Type B pancreatic cell (in vitro differentiated cells): ENCODE results near the gene VSTM2L. TPM values are rescaled to one million over a fixed set of nuclear protein-coding genes. Genes with fewer than 3 reads are reported as not detected.
A peak's percentile ranks its signal among the peaks of the same experiment; 100 is the strongest.

ENCODE experiments used
- DNase-seq: peaks from one replicate; pipeline ENCODE4 v3.0.0; 2021; ENCODE audit warnings: mixed read lengths; ENCODE audit not compliant: unreplicated experiment; ENCODE audit errors: extremely low spot score
- H3K27ac Mint-ChIP-seq: 2 replicates; pipeline ENCODE4 v1.8.0; 2021; ENCODE audit warnings: mild to moderate bottlenecking, mixed read lengths
- H3K27me3 Mint-ChIP-seq: 2 replicates; pipeline ENCODE4 v1.8.0; 2021; ENCODE audit warnings: mixed read lengths
- H3K36me3 Mint-ChIP-seq: 2 replicates; pipeline ENCODE4 v1.8.0; 2021; ENCODE audit warnings: mixed read lengths
- H3K4me1 Mint-ChIP-seq: one replicate; pipeline ENCODE4 v1.8.0; 2021; ENCODE audit warnings: mixed read lengths; ENCODE audit not compliant: unreplicated experiment
- H3K4me3 Mint-ChIP-seq: 2 replicates; pipeline ENCODE4 v1.8.0; 2021; ENCODE audit warnings: mild to moderate bottlenecking, mixed read lengths
- H3K9me3 Mint-ChIP-seq: 2 replicates; pipeline ENCODE4 v1.8.0; 2021; ENCODE audit warnings: mixed read lengths
- total RNA-seq: library from RNA; stranded (reverse); gene quantifications from 2 replicates; pipeline ENCODE4 v1.2.1, GENCODE V29; 2021; ENCODE audit warnings: low replicate concordance
- TF ChIP-seq, protein P1 (sequence below): fragments of 200-600 bp; sonication (generic); conservative IDR thresholded peaks from 2 replicates; pipeline ENCODE4 v1.5.0; 2021; ENCODE audit warnings: antibody characterized with exemption, mild to moderate bottlenecking

VSTM2L gene
- total RNA-seq, 1 donor from 2014 or later, result 11.4 TPM

DNA sequence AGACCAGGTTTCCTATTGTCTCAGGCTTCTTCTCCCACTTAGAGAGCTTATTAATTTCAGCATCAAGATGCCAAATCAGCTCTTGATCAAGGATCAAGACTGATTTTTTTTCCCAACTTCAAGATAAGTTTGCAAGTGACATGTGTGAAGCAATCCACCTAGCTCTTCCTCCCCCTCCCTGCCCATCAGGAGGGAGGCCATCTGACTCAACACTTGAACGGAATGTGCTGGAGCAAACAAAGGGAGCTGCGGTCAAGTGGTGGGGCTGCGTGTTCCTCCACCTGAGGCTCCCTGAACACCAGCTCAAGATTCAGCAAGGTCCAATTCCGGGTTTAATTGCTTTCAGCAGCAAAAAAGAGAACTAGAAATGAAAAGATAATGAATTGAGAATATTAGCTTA is 91.6 kb downstream of the VSTM2L start:
- Mint-ChIP-seq H3K27ac (peak overlapping the region; percentile 15), H3K36me3 (peaks cover 27% of the 10 kb centered on the region), H3K4me1 (peaks cover 35% of the 10 kb centered on the region), H3K9me3 (no peaks in the 10 kb centered on the region), H3K4me3 (no peak overlapping the region), H3K27me3 (no peaks in the 10 kb centered on the region)
- DNase-seq, result no peak
- TF ChIP-seq, protein P1, sequence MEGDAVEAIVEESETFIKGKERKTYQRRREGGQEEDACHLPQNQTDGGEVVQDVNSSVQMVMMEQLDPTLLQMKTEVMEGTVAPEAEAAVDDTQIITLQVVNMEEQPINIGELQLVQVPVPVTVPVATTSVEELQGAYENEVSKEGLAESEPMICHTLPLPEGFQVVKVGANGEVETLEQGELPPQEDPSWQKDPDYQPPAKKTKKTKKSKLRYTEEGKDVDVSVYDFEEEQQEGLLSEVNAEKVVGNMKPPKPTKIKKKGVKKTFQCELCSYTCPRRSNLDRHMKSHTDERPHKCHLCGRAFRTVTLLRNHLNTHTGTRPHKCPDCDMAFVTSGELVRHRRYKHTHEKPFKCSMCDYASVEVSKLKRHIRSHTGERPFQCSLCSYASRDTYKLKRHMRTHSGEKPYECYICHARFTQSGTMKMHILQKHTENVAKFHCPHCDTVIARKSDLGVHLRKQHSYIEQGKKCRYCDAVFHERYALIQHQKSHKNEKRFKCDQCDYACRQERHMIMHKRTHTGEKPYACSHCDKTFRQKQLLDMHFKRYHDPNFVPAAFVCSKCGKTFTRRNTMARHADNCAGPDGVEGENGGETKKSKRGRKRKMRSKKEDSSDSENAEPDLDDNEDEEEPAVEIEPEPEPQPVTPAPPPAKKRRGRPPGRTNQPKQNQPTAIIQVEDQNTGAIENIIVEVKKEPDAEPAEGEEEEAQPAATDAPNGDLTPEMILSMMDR, result no peak

Other genes starting within 250 kb of the VSTM2L start
- 52.2 and 60.0 TPM in 2 replicates for gene CTNNBL1, start 209.1 kb upstream of the VSTM2L start, total RNA-seq
- 25.1 and 43.8 TPM in 2 replicates for gene TTI1, start 130.3 kb downstream of the VSTM2L start, total RNA-seq
- gene RPRD1B, start 130.6 kb downstream of the VSTM2L start, total RNA-seq, result 29.7 and 41.9 TPM in 2 replicates